Stimulated activated CD4-positive, alpha-beta T cell treated with anti-CD3 and anti-CD28 coated beads, TNF-alpha, amount 100 ng/mL, for 24 hours (primary cell): ENCODE data around the gene LHPP.

ENCODE experiments used
- DNase-seq, 3 experiments: peaks; one replicate each; pipeline ENCODE4 v3.0.0-alpha.2; 2020; ENCODE audit warnings: low read depth in 3 of 3

The LHPP gene

DNA sequence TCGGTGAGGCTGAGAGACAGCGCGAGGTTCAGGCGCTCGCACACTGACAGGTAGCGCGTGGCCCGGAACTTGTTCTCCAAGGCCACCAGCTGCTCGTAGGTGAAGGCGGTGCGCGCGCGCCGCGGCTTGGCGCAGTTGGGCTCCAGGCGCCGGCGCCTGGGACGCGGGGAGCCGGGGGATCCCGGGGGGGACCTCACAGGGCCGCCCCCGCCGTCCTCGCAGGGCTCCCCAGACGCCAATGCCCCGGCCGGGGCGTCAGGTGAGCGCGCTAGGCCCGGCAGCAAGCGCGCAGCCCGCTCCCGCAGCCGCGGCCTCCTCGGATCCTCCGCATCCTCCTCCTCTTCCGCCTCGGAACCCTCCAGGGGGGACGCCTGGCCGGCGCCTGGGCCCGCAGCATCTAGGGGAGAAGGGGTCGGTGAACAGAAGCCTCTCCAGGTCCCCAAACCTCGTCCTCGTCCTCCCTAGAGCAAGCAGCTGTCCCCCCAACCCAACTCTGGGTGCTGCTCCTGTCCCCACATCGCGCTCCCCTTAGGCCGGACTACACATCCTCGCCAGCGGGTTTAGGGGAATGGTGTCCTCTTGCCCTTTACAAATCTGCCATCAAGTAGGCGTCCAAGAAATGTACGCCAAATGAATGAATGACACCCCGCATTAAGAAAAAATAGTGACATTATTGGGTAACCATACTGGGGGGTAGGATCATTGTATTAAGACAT, 13.7 kb upstream of the LHPP start:
- DNase-seq: no peak

DNA sequence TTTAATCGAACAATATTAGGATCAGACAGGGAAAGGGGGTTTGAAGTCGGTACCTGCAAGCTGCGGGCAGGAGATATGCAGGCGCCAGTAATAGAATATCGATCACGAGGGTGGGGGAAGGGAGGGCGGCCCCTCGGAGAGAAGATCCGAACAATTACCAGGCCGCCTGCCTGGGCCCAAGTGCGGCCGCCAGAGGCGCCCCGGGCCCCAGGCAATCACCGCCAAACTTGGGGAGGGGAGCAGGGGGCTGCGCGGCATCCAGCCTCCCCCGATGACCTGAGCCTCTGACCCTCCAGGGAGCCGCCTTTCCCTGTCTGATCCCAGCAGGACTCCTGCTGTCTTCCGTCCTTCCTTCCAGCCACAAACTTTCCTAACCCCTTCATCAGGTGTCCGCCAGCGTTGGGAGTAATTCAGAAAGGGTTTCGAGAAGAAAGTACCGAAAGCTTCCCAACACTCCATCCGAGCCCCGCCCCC, 12.9 kb upstream of the LHPP start:
- DNase-seq: no peak

DNA sequence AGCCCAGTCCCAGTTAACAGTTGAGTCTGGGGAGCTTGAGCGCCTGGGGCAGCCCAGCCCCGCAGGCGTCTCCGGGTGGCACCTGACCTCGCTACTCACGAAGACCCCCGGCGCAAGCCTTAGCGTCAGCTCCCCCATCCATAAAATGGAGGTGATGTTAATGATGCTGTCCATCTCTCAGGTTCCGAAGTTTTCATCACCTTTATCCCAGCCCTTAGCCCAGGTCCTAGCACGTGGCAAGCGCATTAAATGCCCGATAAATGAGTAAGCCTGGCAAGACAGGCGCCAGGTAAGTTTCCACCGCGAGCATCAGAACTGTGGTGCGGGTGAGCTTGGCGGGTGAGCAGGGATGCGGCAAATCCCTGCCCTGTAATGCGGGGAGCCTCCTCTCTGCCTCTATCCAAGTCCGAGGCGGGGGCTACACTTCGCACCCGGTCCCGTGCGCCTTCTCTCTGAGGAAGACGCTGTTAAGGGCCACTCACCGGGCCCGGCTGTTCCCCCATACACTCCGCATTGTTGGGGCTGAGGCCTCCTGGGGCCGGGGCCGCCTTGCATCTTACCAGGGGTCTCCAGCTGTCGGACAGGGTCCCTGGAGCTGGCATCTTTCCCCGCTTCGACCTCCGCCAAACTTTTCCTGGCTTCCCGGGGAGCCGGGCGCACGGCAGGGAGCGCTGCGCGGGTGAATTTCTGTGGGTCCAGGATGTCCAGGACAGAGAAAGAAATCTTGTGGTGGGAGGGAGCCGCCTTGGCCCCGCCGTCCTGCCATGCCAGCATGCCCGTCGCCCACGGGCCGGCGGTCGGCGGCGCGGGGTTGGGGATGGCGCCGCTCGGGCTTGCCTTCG, 12.2 kb upstream of the LHPP start:
- DNase-seq: no peak

GRCh38 chr10:124450012-124450782, 11.4 kb upstream of the LHPP start, which contains the start of gene NKX1-2:
Gene NKX1-2 (minus strand): TSS chr10:124450035. CDS start chr10:124449943, 92 bp downstream.
- no peak for DNase-seq

DNA sequence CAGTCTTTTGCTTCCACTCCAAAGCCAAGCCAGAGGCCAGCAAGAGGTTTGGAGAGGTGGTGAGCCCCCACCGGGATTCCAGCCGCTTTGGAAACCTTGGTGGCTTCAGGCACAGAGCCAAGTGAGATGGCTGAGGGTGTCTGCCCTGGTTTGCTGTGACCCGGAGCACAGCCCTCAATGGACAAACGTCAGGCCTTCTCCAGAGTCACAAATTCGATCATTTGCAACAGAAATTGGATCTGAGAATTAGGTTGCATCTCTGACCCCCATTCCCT, 10.9 kb upstream of the LHPP start:
- no peak for DNase-seq

- DNase-seq: no peak
Measured at GRCh38 chr10:124451276-124451675, 10.3 kb upstream of the LHPP start.

- no peak for DNase-seq
Measured at GRCh38 chr10:124453960-124454610, 7.5 kb upstream of the LHPP start.

DNA sequence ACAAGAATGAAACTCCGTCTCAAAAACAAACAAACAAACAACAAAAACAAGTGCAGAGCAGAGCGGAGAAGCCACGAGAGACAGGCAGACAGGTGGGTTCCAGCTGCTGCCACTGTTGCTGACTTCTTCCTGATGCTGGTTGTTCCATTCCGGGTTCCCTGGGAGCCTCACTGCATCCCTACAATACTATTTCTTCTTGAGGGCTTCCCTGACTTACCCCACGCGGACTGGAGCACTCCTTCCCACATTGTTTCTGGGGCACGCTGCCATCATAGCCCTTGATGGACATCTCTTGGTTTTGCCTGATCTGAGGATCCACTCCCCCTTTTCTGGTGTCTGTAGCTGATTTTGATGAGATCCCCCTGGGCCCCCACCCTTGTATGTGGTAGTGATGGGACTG, 6.2 kb upstream of the LHPP start:
- no peak for DNase-seq

DNA sequence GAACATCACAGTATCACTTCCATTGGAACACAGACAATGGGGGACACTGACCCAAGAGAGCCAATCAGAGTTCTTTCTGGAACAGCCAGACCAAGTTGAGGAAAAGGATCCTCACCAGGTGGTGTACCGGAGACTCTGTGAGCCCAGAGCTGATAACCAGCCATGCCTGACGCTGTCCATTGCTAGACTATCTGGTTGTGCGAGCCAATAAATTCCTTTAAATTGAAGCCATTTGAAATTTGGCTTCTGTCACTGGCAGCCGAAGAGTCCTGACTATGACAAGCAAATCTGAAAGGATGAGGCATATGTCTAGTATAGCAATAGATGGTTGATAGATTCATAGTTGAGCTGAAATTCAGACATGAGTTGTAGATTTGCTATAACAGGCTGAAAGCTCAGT, 3.1 kb upstream of the LHPP start:
- DNase-seq: no peak

DNA sequence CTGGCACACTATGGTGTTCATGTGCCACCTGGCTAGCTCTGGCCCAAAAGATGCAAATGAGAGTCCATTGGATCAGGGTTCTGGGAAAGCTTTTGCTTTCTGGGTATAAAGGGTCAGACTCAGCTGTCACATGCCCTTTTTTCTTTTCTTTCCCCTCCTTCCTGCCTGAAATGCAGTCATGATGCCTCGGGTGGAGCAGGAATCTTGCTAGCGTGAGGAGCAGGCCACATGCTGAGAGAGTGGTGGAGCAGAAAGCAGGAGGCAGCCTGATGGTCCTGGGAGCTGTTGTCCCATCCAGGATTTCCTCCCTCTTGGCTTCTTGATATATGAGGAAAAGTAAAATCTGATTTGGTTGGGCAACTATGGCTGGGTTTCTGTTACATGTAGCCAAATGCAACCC, 2.7 kb upstream of the LHPP start:
- no peak for DNase-seq

DNA sequence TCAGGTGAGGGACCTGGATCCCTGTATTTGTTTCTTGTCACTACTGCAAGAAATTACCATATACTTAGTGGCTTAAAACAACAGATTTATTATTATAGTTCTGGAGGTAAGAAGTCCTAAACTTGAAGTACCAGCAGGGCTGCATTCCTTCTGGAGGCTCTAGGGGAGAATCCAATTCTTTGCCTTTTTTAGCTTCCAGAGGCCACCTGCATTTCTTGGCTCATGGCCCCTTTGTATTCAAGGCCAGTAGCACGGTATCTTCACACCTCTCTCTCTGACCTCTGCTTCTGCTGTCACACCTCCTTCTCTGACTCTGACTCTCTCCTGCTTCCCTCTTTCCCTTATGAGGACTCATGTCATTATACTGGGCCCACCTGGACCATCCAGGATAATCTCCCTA, 2.2 kb upstream of the LHPP start:
- no peak for DNase-seq

DNA sequence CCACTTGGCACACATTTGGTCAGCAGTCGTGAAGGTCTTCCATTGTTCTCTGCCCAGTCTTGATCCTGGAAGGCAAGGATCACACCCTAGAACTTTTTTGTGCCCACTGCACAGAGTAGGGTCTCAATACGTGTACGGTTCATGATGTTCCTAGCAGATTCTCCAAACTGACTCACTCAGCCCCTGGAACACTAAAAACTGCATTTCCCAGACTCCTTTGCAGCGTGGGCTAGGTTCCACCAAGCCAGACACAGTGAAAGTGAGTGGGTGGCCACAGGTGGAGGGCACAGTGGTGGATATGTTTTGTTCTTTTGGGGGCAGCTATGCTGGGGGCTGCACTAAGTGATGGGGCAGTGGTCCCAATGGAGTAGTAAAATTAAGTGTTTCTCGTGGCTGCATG, 1.5 kb upstream of the LHPP start:
- no peak for DNase-seq

DNA sequence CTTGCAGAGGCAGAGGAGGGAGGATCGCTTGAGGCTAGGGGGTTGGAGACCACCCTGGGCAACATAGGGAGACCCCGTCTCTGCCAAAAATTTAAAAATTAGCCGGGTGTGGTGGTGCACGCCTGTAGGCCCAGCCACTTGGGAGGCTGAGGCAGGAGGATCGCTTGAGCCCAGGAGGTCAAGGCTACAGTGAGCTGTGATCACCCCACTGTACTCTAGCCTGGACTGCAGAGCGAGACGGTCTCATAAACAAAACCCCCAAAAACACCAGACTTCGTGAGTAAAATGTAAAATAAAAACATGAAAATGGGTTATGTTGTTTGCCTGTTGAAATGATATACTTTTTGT, 699 bp downstream of the LHPP start:
- no peak for DNase-seq

DNA sequence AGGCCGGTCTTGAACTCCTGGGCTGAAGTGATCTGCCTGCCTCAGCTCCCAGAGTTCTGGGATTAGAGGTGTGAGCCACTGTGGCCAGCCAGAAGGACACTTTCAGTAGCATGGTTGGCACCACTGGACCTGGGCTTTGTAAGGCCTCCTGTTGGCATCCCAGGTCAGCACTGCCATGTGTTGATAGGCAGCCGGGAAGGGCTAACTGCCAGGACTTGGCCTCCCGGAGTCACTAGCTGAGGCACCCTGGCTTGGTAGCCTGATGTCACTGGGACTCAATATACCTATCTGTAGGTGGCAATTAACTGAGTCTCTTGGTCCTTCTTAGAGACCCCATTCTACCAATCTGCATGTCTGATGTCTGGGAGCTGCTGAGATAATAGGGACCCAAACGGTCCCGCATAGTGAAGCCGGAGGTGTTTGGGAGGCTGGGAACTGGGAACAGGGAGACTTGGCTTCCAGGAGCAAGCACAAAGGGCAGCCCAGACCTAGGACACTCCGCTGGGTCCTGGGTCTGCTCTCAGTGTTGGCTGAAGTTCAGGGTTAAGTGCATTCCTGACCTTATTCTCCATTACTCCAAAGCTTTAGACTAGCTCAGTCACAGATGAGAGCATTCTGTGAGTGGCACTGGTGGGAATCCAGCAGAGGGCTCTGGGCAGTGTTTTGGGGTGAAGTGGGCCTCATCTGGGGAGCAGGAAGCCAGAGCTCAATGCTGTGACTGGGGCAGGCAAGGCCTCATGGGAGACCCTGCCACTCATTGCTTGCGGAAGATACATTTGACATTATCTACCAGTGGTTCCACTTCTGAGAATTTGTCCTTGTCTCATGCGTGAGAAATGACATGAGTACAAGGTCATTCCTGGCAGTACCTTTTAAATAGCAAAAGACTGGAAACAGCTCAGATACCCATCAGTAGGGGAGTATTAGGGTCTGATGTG, 2.7 kb downstream of the LHPP start:
- DNase-seq: no peak

GRCh38 chr10:124465003-124465776, 3.6 kb downstream of the LHPP start:
- DNase-seq: no peak

GRCh38 chr10:124465777-124466488, 4.3 kb downstream of the LHPP start:
- no peak for DNase-seq

DNA sequence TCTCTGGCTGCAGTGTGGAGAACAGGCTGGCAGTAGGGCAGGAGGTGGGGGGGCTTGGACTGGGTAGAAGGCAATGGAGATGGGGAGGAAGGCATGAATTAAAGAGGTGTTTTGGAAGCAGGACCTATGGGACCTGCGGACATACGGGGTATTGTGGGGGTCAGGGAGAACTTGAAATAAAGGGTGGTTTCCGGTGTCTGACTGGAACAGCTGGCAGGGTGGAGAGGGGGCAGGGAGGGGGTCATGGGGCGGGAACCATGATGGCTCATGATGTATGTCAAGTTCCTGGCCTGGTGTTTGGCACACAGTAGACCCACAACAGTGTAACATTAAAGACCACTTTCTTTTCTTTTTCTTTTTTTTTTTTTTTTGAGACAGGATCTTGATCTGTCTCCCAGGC, 5.5 kb downstream of the LHPP start:
- no peak for DNase-seq

DNA sequence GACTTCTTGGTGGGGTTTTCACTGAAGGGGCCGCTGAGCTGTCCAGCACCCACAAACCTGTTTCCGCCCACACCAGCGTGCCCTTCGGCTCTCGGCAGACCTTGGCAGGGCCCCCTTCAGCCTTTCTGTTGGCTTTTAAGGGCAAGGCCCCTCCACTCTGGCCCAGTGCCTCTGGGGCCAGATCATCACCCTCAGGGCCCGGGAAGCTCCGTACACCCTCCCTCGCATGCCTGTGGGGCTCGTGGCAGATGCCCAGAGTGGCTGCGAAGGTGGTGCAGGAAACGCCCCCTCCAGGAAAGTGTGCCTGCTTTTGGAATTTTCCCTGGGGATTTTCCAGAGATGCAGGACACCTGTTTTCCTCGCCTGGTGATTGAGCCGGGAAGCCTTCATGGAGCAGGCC, 7.0 kb downstream of the LHPP start:
- no peak for DNase-seq

- no peak for DNase-seq
Measured at GRCh38 chr10:124469956-124470484, 8.4 kb downstream of the LHPP start.
